Spleen (tissue), 7 donors: Measurements from ENCODE around the gene TBC1D21.

Source experiments
- POLR2A ChIP-seq, 3 donors: fragments of 450-650 bp; IDR thresholded peaks; one replicate each; pipeline ENCODE4 v1.5.1; 2017; ENCODE audit warnings: antibody characterized with exemption in 3 of 3, mild to moderate bottlenecking in 1 of 3
- POLR2AphosphoS5 ChIP-seq, 3 donors: sonication (generic); formaldehyde crosslinking; IDR thresholded peaks; one replicate each; pipeline ENCODE4 v1.5.1; 2017; ENCODE audit warnings: antibody characterized with exemption in 3 of 3
- TF ChIP-seq, protein P1 (sequence below), 11 experiments: fragments of 200-600 bp in 7 of 11; fragments of 450-650 bp in 4 of 11; sonication (generic) in 4 of 11; IDR thresholded peaks in 8 of 11; conservative IDR thresholded peaks in 3 of 11; 1 replicate in 7 of 11; 2 replicates in 4 of 11; pipeline versions ENCODE4 v1.4.0 to v1.8.0; 2016 to 2021; ENCODE audit warnings: antibody characterized with exemption in 11 of 11, inconsistent platforms in 4 of 11, mild to moderate bottlenecking in 1 of 11
- donor health status: DM: no; HTN: no; CAD: no; lungs with moderate emphysema.
- donor health status: DM: no; HTN: no; CAD: no.
- donor health status: DM: no; HTN: no; CAD: no.

DNA sequence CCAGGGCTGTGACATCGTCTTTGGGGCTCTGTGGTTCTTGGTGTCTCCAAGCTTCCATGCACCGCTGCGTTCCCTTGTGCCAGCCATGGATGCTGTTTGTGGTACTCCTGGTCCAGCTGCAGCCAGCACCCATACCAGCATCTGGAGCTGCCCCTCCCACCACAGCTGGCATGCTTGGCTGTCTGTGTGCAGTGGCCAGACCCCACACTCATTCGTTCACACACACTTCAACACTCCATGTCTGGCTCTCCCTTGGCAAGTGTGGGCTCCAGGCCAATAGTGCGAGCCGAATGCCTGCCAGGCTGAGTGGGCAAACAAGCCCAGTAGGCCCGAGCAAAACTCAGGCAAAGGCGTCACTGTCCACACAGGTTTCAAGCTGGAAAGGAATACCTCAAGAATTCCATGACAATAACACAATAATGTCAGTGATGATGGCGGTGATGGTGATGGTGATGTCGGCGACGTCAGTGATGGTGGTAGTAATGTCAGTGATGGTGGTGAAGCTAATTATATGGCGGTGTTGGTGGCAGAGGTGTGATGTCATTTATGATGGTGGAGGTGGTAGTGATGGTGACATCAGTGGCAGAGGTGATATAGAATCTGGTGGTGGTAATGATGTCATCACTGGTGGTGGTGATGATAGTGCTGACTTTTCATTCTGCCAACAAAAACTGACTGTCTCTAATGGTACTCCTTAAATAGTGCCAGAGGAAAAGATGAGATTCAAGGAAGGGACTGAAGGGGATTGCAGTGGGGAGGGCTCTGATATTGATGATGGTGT lies 19.3 kb downstream of the TBC1D21 start:
- TF ChIP-seq, protein P1, sequence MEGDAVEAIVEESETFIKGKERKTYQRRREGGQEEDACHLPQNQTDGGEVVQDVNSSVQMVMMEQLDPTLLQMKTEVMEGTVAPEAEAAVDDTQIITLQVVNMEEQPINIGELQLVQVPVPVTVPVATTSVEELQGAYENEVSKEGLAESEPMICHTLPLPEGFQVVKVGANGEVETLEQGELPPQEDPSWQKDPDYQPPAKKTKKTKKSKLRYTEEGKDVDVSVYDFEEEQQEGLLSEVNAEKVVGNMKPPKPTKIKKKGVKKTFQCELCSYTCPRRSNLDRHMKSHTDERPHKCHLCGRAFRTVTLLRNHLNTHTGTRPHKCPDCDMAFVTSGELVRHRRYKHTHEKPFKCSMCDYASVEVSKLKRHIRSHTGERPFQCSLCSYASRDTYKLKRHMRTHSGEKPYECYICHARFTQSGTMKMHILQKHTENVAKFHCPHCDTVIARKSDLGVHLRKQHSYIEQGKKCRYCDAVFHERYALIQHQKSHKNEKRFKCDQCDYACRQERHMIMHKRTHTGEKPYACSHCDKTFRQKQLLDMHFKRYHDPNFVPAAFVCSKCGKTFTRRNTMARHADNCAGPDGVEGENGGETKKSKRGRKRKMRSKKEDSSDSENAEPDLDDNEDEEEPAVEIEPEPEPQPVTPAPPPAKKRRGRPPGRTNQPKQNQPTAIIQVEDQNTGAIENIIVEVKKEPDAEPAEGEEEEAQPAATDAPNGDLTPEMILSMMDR (IDR thresholded peaks at IDR 0.05 in 8 of 11, conservative IDR thresholded peaks at IDR 0.05 in 3 of 11): no peak
- TF ChIP-seq POLR2A (IDR thresholded peaks at IDR 0.05) (no peak), POLR2AphosphoS5 (IDR thresholded peaks at IDR 0.05) (no peak)
